GM15510 (cell line): Measurements from ENCODE around the gene NOC3L.

Experiments
- POLR2A ChIP-seq: IDR thresholded peaks from 3 replicates; pipeline ENCODE4 v1.6.1; 2011; ENCODE audit warnings: borderline replicate concordance; ENCODE audit not compliant: insufficient read length; ENCODE audit errors: extremely low read depth

NOC3L gene

GRCh38 chr10:94362360-94363250 is at the start of gene NOC3L:
NOC3L (minus strand) TSS chr10:94362939; CDS start chr10:94362838, 101 bp downstream.
- peak; percentile 89 for TF ChIP-seq POLR2A

- no peak for TF ChIP-seq POLR2A
Observed at GRCh38 chr10:94412449-94412848, 49.7 kb upstream of the NOC3L start.

GRCh38 chr10:94411304-94411703 is 48.6 kb upstream of the NOC3L start:
- no peak for TF ChIP-seq POLR2A

GRCh38 chr10:94409021-94409657 is 46.4 kb upstream of the NOC3L start:
- TF ChIP-seq POLR2A: no peak

GRCh38 chr10:94407668-94408067 is 44.9 kb upstream of the NOC3L start:
- TF ChIP-seq POLR2A: no peak

GRCh38 chr10:94405406-94405805 is 42.7 kb upstream of the NOC3L start:
- no peak for TF ChIP-seq POLR2A

- TF ChIP-seq POLR2A: peak; percentile 40
Observed at GRCh38 chr10:94403380-94404213, 40.9 kb upstream of the NOC3L start.

GRCh38 chr10:94402843-94403379 is 40.2 kb upstream of the NOC3L start:
- no peak for TF ChIP-seq POLR2A

GRCh38 chr10:94402204-94402842 is 39.6 kb upstream of the NOC3L start, which contains the start of gene TBC1D12:
TBC1D12 (plus strand) TSS chr10:94402541; CDS start chr10:94402614, 73 bp downstream.
- TF ChIP-seq POLR2A: peak; percentile 57

GRCh38 chr10:94398762-94399161 is 36.0 kb upstream of the NOC3L start:
- TF ChIP-seq POLR2A: no peak

- TF ChIP-seq POLR2A: no peak
Observed at GRCh38 chr10:94397549-94398370, 35.0 kb upstream of the NOC3L start.

- no peak for TF ChIP-seq POLR2A
Observed at GRCh38 chr10:94383530-94383929, 20.8 kb upstream of the NOC3L start.

GRCh38 chr10:94376865-94377264 is 14.1 kb upstream of the NOC3L start:
- no peak for TF ChIP-seq POLR2A
